C1 segment of cervical spinal cord (tissue), 14 donors: ENCODE measurements around the gene KCNJ6.

Experiments
- DNase-seq, 14 donors: peaks; one replicate each; lab custom pipeline; 2025; lab: John Stamatoyannopoulos, UW

Gene KCNJ6

GRCh38 chr21:37866027-37866426 lies 50.2 kb downstream of the KCNJ6 start:
- peak in 2 of 14 donors; percentile 1 to 15 for DNase-seq

GRCh38 chr21:37865156-37865555 lies 51.1 kb downstream of the KCNJ6 start:
- no peak for DNase-seq

GRCh38 chr21:37863842-37864241 lies 52.4 kb downstream of the KCNJ6 start:
- no peak for DNase-seq

- peak in 1 of 14 donors; percentile 64 for DNase-seq
These were observed 53.7 kb downstream of the KCNJ6 start for GRCh38 chr21:37862536-37862935.

- DNase-seq = no peak
These were observed 54.7 kb downstream of the KCNJ6 start for GRCh38 chr21:37861561-37861960.

GRCh38 chr21:37860416-37860815 lies 55.8 kb downstream of the KCNJ6 start:
- no peak for DNase-seq

GRCh38 chr21:37855647-37856625 lies 60.3 kb downstream of the KCNJ6 start:
- DNase-seq = peak in 1 of 14 donors; percentile 80

GRCh38 chr21:37855271-37855646 lies 61.0 kb downstream of the KCNJ6 start:
- DNase-seq = no peak

GRCh38 chr21:37849506-37850102 lies 66.7 kb downstream of the KCNJ6 start:
- DNase-seq = no peak

GRCh38 chr21:37848721-37849490 lies 67.4 kb downstream of the KCNJ6 start:
- no peak for DNase-seq

GRCh38 chr21:37845535-37845934 lies 70.7 kb downstream of the KCNJ6 start:
- DNase-seq = no peak

GRCh38 chr21:37843191-37843590 lies 73.1 kb downstream of the KCNJ6 start:
- DNase-seq = no peak

GRCh38 chr21:37842163-37842919 lies 73.9 kb downstream of the KCNJ6 start:
- no peak for DNase-seq

GRCh38 chr21:37837381-37837780 lies 78.9 kb downstream of the KCNJ6 start:
- DNase-seq = peak in 1 of 14 donors; percentile 41

GRCh38 chr21:37835481-37835880 lies 80.8 kb downstream of the KCNJ6 start:
- no peak for DNase-seq

GRCh38 chr21:37833301-37833700 lies 83.0 kb downstream of the KCNJ6 start:
- no peak for DNase-seq

GRCh38 chr21:37829447-37829846 lies 86.8 kb downstream of the KCNJ6 start:
- DNase-seq = no peak

- DNase-seq = no peak
These were observed 87.3 kb downstream of the KCNJ6 start for GRCh38 chr21:37828991-37829390.

GRCh38 chr21:37828556-37828955 lies 87.7 kb downstream of the KCNJ6 start:
- DNase-seq = peak in 1 of 14 donors; percentile 48

- no peak for DNase-seq
These were observed 88.3 kb downstream of the KCNJ6 start for GRCh38 chr21:37827913-37828312.

- DNase-seq = no peak
These were observed 94.3 kb downstream of the KCNJ6 start for GRCh38 chr21:37821786-37822450.
